Measurements from ENCODE around the gene SLC16A3. TPM values are rescaled to one million over a fixed set of nuclear protein-coding genes. Genes with fewer than 3 reads are reported as not detected.

Gene SLC16A3
- polyA plus RNA-seq, 3 donors: 26.3 to 103 (median 35.3) TPM

DNA sequence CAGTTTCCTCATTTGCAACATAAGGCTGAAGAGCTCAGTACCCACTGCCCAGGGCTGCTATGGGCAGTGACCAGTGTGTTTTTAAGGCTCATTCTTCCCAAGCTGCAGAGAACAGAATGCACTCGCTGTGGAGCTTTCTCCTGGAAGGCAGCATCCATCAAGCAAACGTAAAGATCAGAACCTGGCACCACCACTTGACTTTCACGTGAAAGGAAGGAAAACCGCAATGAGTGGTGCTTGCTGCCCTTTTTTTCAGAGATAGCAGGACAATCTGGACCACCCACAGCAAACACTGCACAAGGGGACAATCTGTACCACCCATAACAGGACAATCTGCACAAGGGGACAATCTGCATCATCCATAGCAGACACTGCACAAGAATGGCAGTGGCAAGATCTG lies 33.5 kb downstream of the SLC16A3 start:
- H3K4me1 Mint-ChIP-seq: peaks cover 16% of the 10 kb centered on the region

DNA sequence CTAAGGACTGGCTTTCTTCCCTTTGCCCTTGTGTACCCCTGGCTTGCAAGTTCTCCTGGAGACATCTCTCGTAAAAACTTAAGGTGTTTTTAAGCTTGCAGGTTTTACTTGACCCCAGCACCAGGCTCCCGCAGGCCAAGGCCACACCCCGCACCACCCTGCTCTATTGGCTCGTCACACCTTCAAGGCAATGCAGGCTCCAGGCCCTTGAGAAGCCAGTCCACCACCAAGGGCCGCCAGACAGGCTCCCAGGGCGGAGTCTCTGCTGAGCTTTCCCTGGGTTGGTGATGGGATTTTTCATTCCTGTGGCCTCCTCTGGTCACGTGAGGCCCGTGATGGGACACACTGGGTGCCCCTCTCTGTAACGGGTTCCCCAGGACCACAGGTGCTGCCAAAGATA lies 34.8 kb downstream of the SLC16A3 start:
- H3K4me3 ChIP-seq (replicated peaks in 1 of 3; ENCODE audit: low read depth in 2 of 3, low read length in 3 of 3): no peak overlapping the region
- H3K4me1 ChIP-seq (ENCODE audit: control insufficient read depth in 1 of 2, insufficient read depth in 2 of 2, low read length in 2 of 2): peaks cover 17 to 20% of the 10 kb centered on the region in 2 donors
- Mint-ChIP-seq H3K27me3 (ENCODE audit: low read depth in 3 of 3) (no peaks in the 10 kb centered on the region), H3K36me3 (peaks cover 89 to 96% of the 10 kb centered on the region in 2 donors), H3K9me3 (peaks cover 0 to 2% (median 0%) of the 10 kb centered on the region in 7 donors), H3K4me1 (peaks cover 29% of the 10 kb centered on the region), H3K4me3 (no peak overlapping the region), H3K27ac (peak overlapping the region in 2 of 7 donors; percentile 57 to 83)
- H3K27ac ChIP-seq (ENCODE audit: low read depth in 1 of 2, low read length in 2 of 2): no peak overlapping the region
- no peak overlapping the region for H3K9ac ChIP-seq (ENCODE audit: insufficient read depth, low read length, poor library complexity, severe bottlenecking)
- H2AFZ ChIP-seq (ENCODE audit: insufficient read depth, low read depth, low read length, poor library complexity, severe bottlenecking): no peak overlapping the region
- H3K36me3 ChIP-seq (replicated peaks in 1 of 2; ENCODE audit: control insufficient read depth in 1 of 2, insufficient read depth in 2 of 2, low read length in 2 of 2): peaks cover 80 to 93% of the 10 kb centered on the region in 2 donors
- intact Hi-C loops (cut with micrococcal nuclease): no loop called here
- H4K20me1 ChIP-seq (ENCODE audit: insufficient read depth, low read length): peaks cover 100% of the 10 kb centered on the region
- WGBS (ENCODE audit: insufficient coverage): 100% methylated on average over 5 of the region's 9 CpGs
- peaks cover 96% of the 10 kb centered on the region for H3K79me2 ChIP-seq (ENCODE audit: insufficient read depth, low read length)
- TF ChIP-seq, protein P1, sequence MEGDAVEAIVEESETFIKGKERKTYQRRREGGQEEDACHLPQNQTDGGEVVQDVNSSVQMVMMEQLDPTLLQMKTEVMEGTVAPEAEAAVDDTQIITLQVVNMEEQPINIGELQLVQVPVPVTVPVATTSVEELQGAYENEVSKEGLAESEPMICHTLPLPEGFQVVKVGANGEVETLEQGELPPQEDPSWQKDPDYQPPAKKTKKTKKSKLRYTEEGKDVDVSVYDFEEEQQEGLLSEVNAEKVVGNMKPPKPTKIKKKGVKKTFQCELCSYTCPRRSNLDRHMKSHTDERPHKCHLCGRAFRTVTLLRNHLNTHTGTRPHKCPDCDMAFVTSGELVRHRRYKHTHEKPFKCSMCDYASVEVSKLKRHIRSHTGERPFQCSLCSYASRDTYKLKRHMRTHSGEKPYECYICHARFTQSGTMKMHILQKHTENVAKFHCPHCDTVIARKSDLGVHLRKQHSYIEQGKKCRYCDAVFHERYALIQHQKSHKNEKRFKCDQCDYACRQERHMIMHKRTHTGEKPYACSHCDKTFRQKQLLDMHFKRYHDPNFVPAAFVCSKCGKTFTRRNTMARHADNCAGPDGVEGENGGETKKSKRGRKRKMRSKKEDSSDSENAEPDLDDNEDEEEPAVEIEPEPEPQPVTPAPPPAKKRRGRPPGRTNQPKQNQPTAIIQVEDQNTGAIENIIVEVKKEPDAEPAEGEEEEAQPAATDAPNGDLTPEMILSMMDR (IDR thresholded peaks at IDR 0.05): no peak
- no peaks in the 10 kb centered on the region for H3K27me3 ChIP-seq (ENCODE audit: control insufficient read depth in 2 of 2, insufficient read depth in 2 of 2, low read length in 2 of 2)
- no peaks in the 10 kb centered on the region for H3K9me3 ChIP-seq (replicated peaks in 1 of 2; ENCODE audit: control insufficient read depth in 1 of 2, insufficient read depth in 1 of 2, low read length in 2 of 2)
- no peak for DNase-seq
- H3K4me2 ChIP-seq (replicated peaks; ENCODE audit: extremely low read depth, low read length, poor library complexity, severe bottlenecking): no peak overlapping the region

More for the DNA sequence above, 33.5 kb downstream of the SLC16A3 start:
- DNase-seq: no peak
- no peaks in the 10 kb centered on the region for H3K27me3 Mint-ChIP-seq (ENCODE audit: low read depth in 3 of 3)
- 75% methylated on average over 4 of the region's 4 CpGs for WGBS (ENCODE audit: insufficient coverage)
- Histone ChIP-seq H4K20me1 (ENCODE audit: insufficient read depth, low read length) (peaks cover 100% of the 10 kb centered on the region), H3K4me1 (ENCODE audit: control insufficient read depth in 1 of 2, insufficient read depth in 2 of 2, low read length in 2 of 2) (peaks cover 5 to 7% of the 10 kb centered on the region in 2 donors), H3K9ac (ENCODE audit: insufficient read depth, low read length, poor library complexity, severe bottlenecking) (no peak overlapping the region), H3K4me3 (replicated peaks in 1 of 3; ENCODE audit: low read depth in 2 of 3, low read length in 3 of 3) (no peak overlapping the region), H3K27ac (ENCODE audit: low read depth in 1 of 2, low read length in 2 of 2) (peak overlapping the region in 1 of 2 donors; percentile 15), H3K27me3 (ENCODE audit: control insufficient read depth in 2 of 2, insufficient read depth in 2 of 2, low read length in 2 of 2) (no peaks in the 10 kb centered on the region), H3K79me2 (ENCODE audit: insufficient read depth, low read length) (peaks cover 94% of the 10 kb centered on the region), H3K36me3 (replicated peaks in 1 of 2; ENCODE audit: control insufficient read depth in 1 of 2, insufficient read depth in 2 of 2, low read length in 2 of 2) (peaks cover 91 to 96% of the 10 kb centered on the region in 2 donors), H2AFZ (ENCODE audit: insufficient read depth, low read depth, low read length, poor library complexity, severe bottlenecking) (no peak overlapping the region), H3K4me2 (replicated peaks; ENCODE audit: extremely low read depth, low read length, poor library complexity, severe bottlenecking) (no peak overlapping the region), H3K9me3 (replicated peaks in 1 of 2; ENCODE audit: control insufficient read depth in 1 of 2, insufficient read depth in 1 of 2, low read length in 2 of 2) (no peaks in the 10 kb centered on the region)
- intact Hi-C loops (cut with micrococcal nuclease): no loop called here
- H3K4me3 Mint-ChIP-seq: no peak overlapping the region
- peaks cover 94 to 98% of the 10 kb centered on the region in 2 donors for H3K36me3 Mint-ChIP-seq
- H3K9me3 Mint-ChIP-seq: peaks cover 0 to 2% (median 0%) of the 10 kb centered on the region in 7 donors
- TF ChIP-seq, protein P1 (IDR thresholded peaks at IDR 0.05): no peak
- H3K27ac Mint-ChIP-seq: peak overlapping the region in 3 of 7 donors; percentile 3 to 67 (median 18)
